Middle frontal gyrus (tissue), 1 donor: ENCODE measurements around the gene RAB9A.
"Not testable (repeated sequence)": the region's sequence is repeated elsewhere in the genome, so short reads cannot be mapped to it uniquely, and the experiment has no call there.

Experiments
- DNase-seq: peaks from one replicate; pipeline ENCODE4 v3.0.0-alpha.2; 2015; ENCODE audit warnings: low spot score; ENCODE audit errors: extremely low spot score

Gene RAB9A

GRCh38 chrX:13669755-13670154, 19.2 kb upstream of the RAB9A start:
- DNase-seq, result not testable (repeated sequence)

GRCh38 chrX:13670197-13670596, 18.7 kb upstream of the RAB9A start:
- no peak for DNase-seq

- DNase-seq, result no peak
Observed at GRCh38 chrX:13673016-13673415, 15.9 kb upstream of the RAB9A start.

- DNase-seq, result no peak
Observed at GRCh38 chrX:13676885-13677284, 12.0 kb upstream of the RAB9A start.

GRCh38 chrX:13679700-13680099, 9.2 kb upstream of the RAB9A start:
- DNase-seq, result not testable (repeated sequence)

GRCh38 chrX:13681595-13681994, 7.3 kb upstream of the RAB9A start:
- no peak for DNase-seq

- DNase-seq, result no peak
Observed at GRCh38 chrX:13684361-13684760, 4.6 kb upstream of the RAB9A start.

GRCh38 chrX:13685126-13685763, 3.7 kb upstream of the RAB9A start:
- DNase-seq, result no peak

- no peak for DNase-seq
Observed at GRCh38 chrX:13687203-13687602, 1.7 kb upstream of the RAB9A start.

GRCh38 chrX:13688384-13688957, 457 bp upstream of the RAB9A start:
- DNase-seq, result no peak

GRCh38 chrX:13689741-13690211, 848 bp downstream of the RAB9A start:
- no peak for DNase-seq

GRCh38 chrX:13690836-13691235, 1.9 kb downstream of the RAB9A start:
- DNase-seq, result no peak

- DNase-seq, result no peak
Observed at GRCh38 chrX:13691841-13692371, 3.0 kb downstream of the RAB9A start.

- DNase-seq, result no peak
Observed at GRCh38 chrX:13692771-13693231, 3.9 kb downstream of the RAB9A start.

GRCh38 chrX:13693341-13693961, 4.5 kb downstream of the RAB9A start:
- DNase-seq, result no peak

- DNase-seq, result no peak
Observed at GRCh38 chrX:13694359-13694758, 5.4 kb downstream of the RAB9A start.

- no peak for DNase-seq
Observed at GRCh38 chrX:13694983-13695382, 6.1 kb downstream of the RAB9A start.

GRCh38 chrX:13695601-13696115, 6.7 kb downstream of the RAB9A start:
- no peak for DNase-seq

GRCh38 chrX:13697455-13697854, 8.5 kb downstream of the RAB9A start:
- no peak for DNase-seq

GRCh38 chrX:13697976-13698375, 9.0 kb downstream of the RAB9A start:
- DNase-seq, result no peak

- DNase-seq, result no peak
Observed at GRCh38 chrX:13698432-13698831, 9.5 kb downstream of the RAB9A start.

GRCh38 chrX:13699183-13699826, 10.4 kb downstream of the RAB9A start:
- no peak for DNase-seq
